BJ (cell line): Measurements from ENCODE around the gene RASGRP2. TPM values are rescaled to one million over a fixed set of nuclear protein-coding genes. Genes with fewer than 3 reads are reported as not detected.

Source experiments
- CTCF ChIA-PET: fragments of 350-600 bp; formaldehyde crosslinking; extraction: SDS; loops from one replicate; lab custom pipeline; 2021; ENCODE audit warnings: antibody characterized with exemption, inconsistent platforms; lab: Yijun Ruan, JAX
- POLR2A ChIA-PET: fragments of 300-600 bp; sonication (Branson Sonifier 250); formaldehyde crosslinking; extraction: SDS; loops from one replicate; lab custom pipeline; 2021; ENCODE audit warnings: antibody characterized with exemption; lab: Charles Lee
- DNase-seq: peaks from one replicate; pipeline ENCODE4 v3.0.0-alpha.2; 2011; ENCODE audit warnings: low read depth
- H3K27me3 ChIP-seq: 2 replicates; pipeline ENCODE4 v1.6.0; 2011; ENCODE audit warnings: low read length; ENCODE audit not compliant: control insufficient read depth, insufficient read depth
- H3K36me3 ChIP-seq: 2 replicates; pipeline ENCODE4 v1.5.1; 2011; ENCODE audit warnings: low read length; ENCODE audit not compliant: control insufficient read depth, insufficient read depth
- H3K4me3 ChIP-seq: 2 replicates; pipeline ENCODE4 v1.5.1; 2011; ENCODE audit warnings: low read depth, mild to moderate bottlenecking, control low read depth, low read length
- polyA minus RNA-seq: library from RNA; depleted of rRNA, polyadenylated mRNA; stranded (reverse); fragments of >200 nt; gene quantifications from 2 replicates; pipeline ENCODE4 v1.2.3, GENCODE V29; 2011; rRNA and poly(A)+ RNA removed
- polyA plus RNA-seq: library from polyadenylated mRNA; depleted of rRNA; stranded (reverse); fragments of >200 nt; gene quantifications from 2 replicates; pipeline ENCODE4 v1.2.3, GENCODE V29; 2011; rRNA removed
- TF ChIP-seq, protein P1 (sequence below): IDR thresholded peaks from 2 replicates; pipeline ENCODE4 v1.5.1; 2011; ENCODE audit warnings: low read depth, mild to moderate bottlenecking, control low read depth, inconsistent platforms, low read length, moderate library complexity; ENCODE audit not compliant: insufficient read depth

The RASGRP2 gene
- 3.2 and 5.3 TPM in 2 replicates for polyA plus RNA-seq
- polyA minus RNA-seq: 1.8 and 2.3 TPM in 2 replicates

DNA sequence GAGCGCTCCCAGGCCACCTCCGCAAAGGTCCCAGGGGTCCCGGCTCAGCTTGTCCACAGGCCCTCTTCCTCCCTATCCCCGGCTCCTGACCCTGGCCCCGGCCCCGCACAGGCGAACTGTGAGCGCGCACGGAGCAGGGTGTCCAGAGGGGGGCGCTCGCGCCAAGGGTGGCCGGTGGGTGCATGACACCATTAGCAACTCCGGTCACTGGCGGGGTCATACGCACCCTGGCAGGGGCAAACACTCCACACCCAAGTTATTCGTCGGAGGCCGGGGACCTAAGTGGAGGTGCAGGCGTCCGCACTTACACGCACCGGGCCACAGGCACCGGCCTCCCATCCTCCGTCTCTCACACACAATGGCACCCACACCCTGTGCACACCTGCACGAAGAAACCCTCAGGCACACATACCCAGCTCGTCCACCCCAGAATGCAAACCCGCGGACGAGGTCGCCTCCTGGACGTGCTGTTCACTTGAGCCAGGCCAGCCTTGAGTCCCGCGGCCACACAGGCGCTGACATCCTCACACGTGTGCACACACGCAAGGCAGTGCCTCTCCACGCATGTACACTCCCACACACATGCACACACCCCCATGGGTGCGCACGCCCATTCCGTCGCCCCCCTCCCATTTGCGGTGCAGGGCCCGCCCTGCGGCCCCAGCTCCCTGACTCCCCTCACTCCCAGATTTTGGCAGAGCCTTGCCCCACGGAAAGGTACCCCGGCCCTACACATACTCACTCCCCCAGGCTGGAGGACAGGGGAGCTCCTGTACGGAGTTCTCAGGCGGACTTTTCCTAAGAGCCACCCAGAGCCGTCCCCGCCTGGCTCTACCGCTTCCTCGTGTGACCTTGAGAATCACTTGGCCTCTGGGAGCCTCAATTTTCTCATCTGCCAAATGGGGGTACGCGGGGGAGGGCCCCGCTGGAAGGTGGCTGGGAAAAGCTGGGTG lies at the start of gene RASGRP2:
RASGRP2 (minus strand) TSS at position 552 of the 953 bp plus-strand sequence. CDS start 1,276 bp downstream, outside the sequence.
- POLR2A ChIA-PET: no interaction called here
- CTCF ChIA-PET: interaction anchor here (0.6 to 4.7 kb wide), 16 partner anchors 10 to 170 kb away, joined by 3 to 19 read pairs (median 4); partner anchors contain the start of gene PYGM
- peaks cover 38% of the 10 kb centered on the region for H3K27me3 ChIP-seq
- H3K4me3 ChIP-seq: peak within 1 kb of the TSS; percentile 52
- no peaks in the 10 kb centered on the region for H3K36me3 ChIP-seq
- no peak for DNase-seq
- TF ChIP-seq, protein P1, sequence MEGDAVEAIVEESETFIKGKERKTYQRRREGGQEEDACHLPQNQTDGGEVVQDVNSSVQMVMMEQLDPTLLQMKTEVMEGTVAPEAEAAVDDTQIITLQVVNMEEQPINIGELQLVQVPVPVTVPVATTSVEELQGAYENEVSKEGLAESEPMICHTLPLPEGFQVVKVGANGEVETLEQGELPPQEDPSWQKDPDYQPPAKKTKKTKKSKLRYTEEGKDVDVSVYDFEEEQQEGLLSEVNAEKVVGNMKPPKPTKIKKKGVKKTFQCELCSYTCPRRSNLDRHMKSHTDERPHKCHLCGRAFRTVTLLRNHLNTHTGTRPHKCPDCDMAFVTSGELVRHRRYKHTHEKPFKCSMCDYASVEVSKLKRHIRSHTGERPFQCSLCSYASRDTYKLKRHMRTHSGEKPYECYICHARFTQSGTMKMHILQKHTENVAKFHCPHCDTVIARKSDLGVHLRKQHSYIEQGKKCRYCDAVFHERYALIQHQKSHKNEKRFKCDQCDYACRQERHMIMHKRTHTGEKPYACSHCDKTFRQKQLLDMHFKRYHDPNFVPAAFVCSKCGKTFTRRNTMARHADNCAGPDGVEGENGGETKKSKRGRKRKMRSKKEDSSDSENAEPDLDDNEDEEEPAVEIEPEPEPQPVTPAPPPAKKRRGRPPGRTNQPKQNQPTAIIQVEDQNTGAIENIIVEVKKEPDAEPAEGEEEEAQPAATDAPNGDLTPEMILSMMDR: peak; percentile 78

DNA sequence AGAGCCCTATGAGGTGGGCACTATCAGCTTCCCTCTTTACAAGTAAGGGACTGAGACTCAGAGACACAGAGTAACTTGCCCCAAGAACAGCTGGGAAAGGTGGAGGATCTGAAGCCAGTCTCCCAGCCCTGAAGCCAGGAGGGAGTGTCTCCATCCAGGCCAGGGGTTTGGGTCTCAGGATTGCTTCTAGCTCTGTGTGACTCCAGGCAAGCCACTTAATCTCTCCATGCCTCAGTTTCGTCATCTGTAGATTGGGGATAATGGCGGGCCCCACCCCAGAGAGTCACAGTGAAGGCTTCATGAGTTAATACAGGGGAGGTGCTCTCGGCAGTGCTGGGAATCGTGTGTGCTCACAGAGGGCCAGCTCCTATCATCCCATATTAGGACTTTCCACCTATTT lies 48.5 kb upstream of the RASGRP2 start:
- H3K4me3 ChIP-seq: no peak overlapping the region
- ChIA-PET CTCF (interaction anchor here (1.1 kb wide), 1 partner anchor 104 kb away, joined by 3 read pairs; no protein-coding TSS in a partner anchor), POLR2A (no interaction called here)
- no peaks in the 10 kb centered on the region for H3K27me3 ChIP-seq
- H3K36me3 ChIP-seq: peaks cover 18% of the 10 kb centered on the region
- TF ChIP-seq, protein P1: no peak
- no peak for DNase-seq

DNA sequence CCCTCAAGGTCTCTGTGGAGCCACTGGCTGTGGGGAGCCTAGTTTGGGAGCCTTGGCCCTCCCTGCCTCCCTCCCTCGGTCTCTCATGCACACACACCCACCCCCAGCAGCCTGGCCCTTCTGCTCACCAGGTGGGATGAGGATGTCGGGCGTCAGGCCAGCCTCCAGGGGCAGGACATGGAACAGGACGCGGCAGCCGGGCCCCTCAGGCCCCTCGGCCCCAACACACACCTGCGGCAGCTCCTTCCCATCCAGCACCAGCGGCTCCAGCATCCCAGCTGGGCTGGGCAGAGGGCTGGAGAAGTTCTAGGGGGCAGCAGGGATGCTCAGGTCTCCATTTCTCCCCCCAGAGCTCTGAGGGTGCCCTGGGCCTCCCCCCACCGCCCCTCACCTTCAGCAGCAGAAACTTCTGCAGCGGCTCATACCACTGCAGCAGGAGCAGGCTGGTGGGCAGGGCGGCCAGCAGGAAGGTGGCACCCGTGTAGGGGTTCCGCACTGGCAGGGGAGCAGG lies 47.9 kb upstream of the RASGRP2 start:
- ChIA-PET POLR2A (no interaction called here), CTCF (interaction anchor here (1.1 kb wide), 1 partner anchor 103 kb away, joined by 3 read pairs; no protein-coding TSS in a partner anchor)
- TF ChIP-seq, protein P1: no peak
- no peak for DNase-seq
- Histone ChIP-seq H3K4me3 (no peak overlapping the region), H3K36me3 (peaks cover 16% of the 10 kb centered on the region), H3K27me3 (no peaks in the 10 kb centered on the region)

GRCh38 chr11:64790205-64791095 lies 46.5 kb upstream of the RASGRP2 start:
- Histone ChIP-seq H3K36me3 (peaks cover 10% of the 10 kb centered on the region), H3K4me3 (no peak overlapping the region), H3K27me3 (no peaks in the 10 kb centered on the region)
- ChIA-PET CTCF (no interaction called here), POLR2A (no interaction called here)
- TF ChIP-seq, protein P1: no peak
- no peak for DNase-seq
